Measurements from ENCODE around the gene IRF2. TPM values are rescaled to one million over a fixed set of nuclear protein-coding genes. Genes with fewer than 3 reads are reported as not detected.

The IRF2 gene
- total RNA-seq, 1 donor from 2014 or later, result 19.7 TPM

GRCh38 chr4:184357772-184358171 is 116.6 kb downstream of the IRF2 start:
- no peaks in the 10 kb centered on the region for H3K27me3 Mint-ChIP-seq
- H3K9me3 Mint-ChIP-seq, result no peaks in the 10 kb centered on the region
- no peak for TF ChIP-seq CTCF (conservative IDR thresholded peaks at IDR 0.05)
- H3K4me3 Mint-ChIP-seq, result no peak overlapping the region
- no peak overlapping the region for H3K27ac Mint-ChIP-seq
- H3K4me1 Mint-ChIP-seq (ENCODE audit: unreplicated experiment), result peaks cover 23% of the 10 kb centered on the region
- H3K36me3 Mint-ChIP-seq, result no peaks in the 10 kb centered on the region
- DNase-seq (ENCODE audit: extremely low spot score, unreplicated experiment), result no peak

- Mint-ChIP-seq H3K36me3 (no peaks in the 10 kb centered on the region), H3K4me1 (ENCODE audit: unreplicated experiment) (peaks cover 23% of the 10 kb centered on the region), H3K27ac (no peak overlapping the region), H3K9me3 (no peaks in the 10 kb centered on the region), H3K27me3 (no peaks in the 10 kb centered on the region), H3K4me3 (no peak overlapping the region)
- no peak for TF ChIP-seq CTCF (conservative IDR thresholded peaks at IDR 0.05)
- no peak for DNase-seq (ENCODE audit: extremely low spot score, unreplicated experiment)
Observed at GRCh38 chr4:184357165-184357564, 117.2 kb downstream of the IRF2 start.

GRCh38 chr4:184356366-184356765 is 118.0 kb downstream of the IRF2 start:
- H3K4me1 Mint-ChIP-seq (ENCODE audit: unreplicated experiment), result peaks cover 18% of the 10 kb centered on the region
- no peaks in the 10 kb centered on the region for H3K36me3 Mint-ChIP-seq
- DNase-seq (ENCODE audit: extremely low spot score, unreplicated experiment), result no peak
- no peaks in the 10 kb centered on the region for H3K9me3 Mint-ChIP-seq
- no peak overlapping the region for H3K27ac Mint-ChIP-seq
- H3K4me3 Mint-ChIP-seq, result no peak overlapping the region
- TF ChIP-seq CTCF (conservative IDR thresholded peaks at IDR 0.05), result no peak
- H3K27me3 Mint-ChIP-seq, result no peaks in the 10 kb centered on the region

- Mint-ChIP-seq H3K36me3 (no peaks in the 10 kb centered on the region), H3K27ac (no peak overlapping the region)
- TF ChIP-seq CTCF (conservative IDR thresholded peaks at IDR 0.05), result no peak
Observed at GRCh38 chr4:184355857-184356256, 118.5 kb downstream of the IRF2 start.

GRCh38 chr4:184355111-184355604 is 119.2 kb downstream of the IRF2 start:
- Mint-ChIP-seq H3K36me3 (no peaks in the 10 kb centered on the region), H3K4me1 (ENCODE audit: unreplicated experiment) (peaks cover 17% of the 10 kb centered on the region), H3K27me3 (no peaks in the 10 kb centered on the region), H3K4me3 (no peak overlapping the region), H3K27ac (peak overlapping the region; percentile 46), H3K9me3 (no peaks in the 10 kb centered on the region)
- no peak for TF ChIP-seq CTCF (conservative IDR thresholded peaks at IDR 0.05)
- no peak for DNase-seq (ENCODE audit: extremely low spot score, unreplicated experiment)

More at GRCh38 chr4:184355857-184356256, 118.5 kb downstream of the IRF2 start:
- DNase-seq (ENCODE audit: extremely low spot score, unreplicated experiment), result no peak
- Mint-ChIP-seq H3K9me3 (no peaks in the 10 kb centered on the region), H3K27me3 (no peaks in the 10 kb centered on the region), H3K4me1 (ENCODE audit: unreplicated experiment) (peaks cover 18% of the 10 kb centered on the region), H3K4me3 (no peak overlapping the region)

- no peak for DNase-seq (ENCODE audit: extremely low spot score, unreplicated experiment)
- peaks cover 20% of the 10 kb centered on the region for H3K4me1 Mint-ChIP-seq (ENCODE audit: unreplicated experiment)
- H3K9me3 Mint-ChIP-seq, result no peaks in the 10 kb centered on the region
- no peaks in the 10 kb centered on the region for H3K27me3 Mint-ChIP-seq
- TF ChIP-seq CTCF (conservative IDR thresholded peaks at IDR 0.05), result no peak
- no peak overlapping the region for H3K4me3 Mint-ChIP-seq
- no peak overlapping the region for H3K27ac Mint-ChIP-seq
- H3K36me3 Mint-ChIP-seq, result no peaks in the 10 kb centered on the region
Observed at GRCh38 chr4:184352891-184353290, 121.5 kb downstream of the IRF2 start.

Data from type B pancreatic cell (in vitro differentiated cells).